Measurements from ENCODE around the gene TMA7. TPM values are rescaled to one million over a fixed set of nuclear protein-coding genes. Genes with fewer than 3 reads are reported as not detected.

The TMA7 gene
- total and polyA plus RNA-seq, 9 of the 15 experiments (the other 6 are each of a cell fraction or from before 2014, with no cell fraction given), result 209 to 1,003 (median 486) TPM

GRCh38 chr3:48465531-48466378 lies 25.7 kb downstream of the TMA7 start (continued):
- TF ChIP-seq SRSF9 (IDR thresholded peaks at IDR 0.05; ENCODE audit: borderline replicate concordance, low read depth, low read length), result no peak
- no peak for TF ChIP-seq CBX2 (IDR thresholded peaks at IDR 0.05; ENCODE audit: insufficient read depth, low read length, poor library complexity, severe bottlenecking)
- no peak for TF ChIP-seq ZNF609 (CRISPR knock-in tag; IDR thresholded peaks at IDR 0.05; ENCODE audit: borderline replicate concordance)
- TF ChIP-seq ILK (tag; IDR thresholded peaks at IDR 0.05; ENCODE audit: borderline replicate concordance, low read depth), result no peak
- no peak for TF ChIP-seq HDAC6 (IDR thresholded peaks at IDR 0.05; ENCODE audit: low read depth, low read length)
- no peak for TF ChIP-seq ZFPM2 (CRISPR knock-in tag; IDR thresholded peaks at IDR 0.05)
- TF ChIP-seq GTF2A2 (tag; IDR thresholded peaks at IDR 0.05), result no peak
- no peak for TF ChIP-seq FIP1L1 (IDR thresholded peaks at IDR 0.05; ENCODE audit: low read depth, low read length, poor library complexity, severe bottlenecking)
- no peak for TF ChIP-seq SNAPC5 (CRISPR knock-in tag; IDR thresholded peaks at IDR 0.05)
- TF ChIP-seq EGR1 (conservative IDR thresholded peaks at IDR 0.05), result no peak
- no peak for TF ChIP-seq RBM17 (IDR thresholded peaks at IDR 0.05; ENCODE audit: borderline replicate concordance, low read depth, low read length)
- TF ChIP-seq SP2 (IDR thresholded peaks at IDR 0.05; ENCODE audit: extremely low read depth, low read depth, low read length, poor library complexity, severe bottlenecking), result no peak
- no peak for TF ChIP-seq SMAD4 (CRISPR knock-in tag; conservative IDR thresholded peaks at IDR 0.05)
- no peak for TF ChIP-seq ZFP1 (CRISPR knock-in tag; IDR thresholded peaks at IDR 0.05)
- TF ChIP-seq SFPQ (IDR thresholded peaks at IDR 0.05; ENCODE audit: low read depth, low read length), result no peak
- TF ChIP-seq PKNOX1 (IDR thresholded peaks at IDR 0.05), result no peak
- TF ChIP-seq HNRNPUL1 (IDR thresholded peaks at IDR 0.05; ENCODE audit: low read length), result no peak
- TF ChIP-seq ZNF274 (IDR thresholded peaks at IDR 0.05; ENCODE audit: borderline replicate concordance, low read depth, low read length), result no peak
- TF ChIP-seq TRIM24 (IDR thresholded peaks at IDR 0.05), result no peak

Data from K562 (cell line).